Ovary (tissue), 3 donors: Measurements from ENCODE around the gene RNASEH2A.

ENCODE experiments used
- EP300 ChIP-seq: sonication (generic); formaldehyde crosslinking; IDR thresholded peaks from one replicate; pipeline ENCODE4 v1.6.1; 2017; ENCODE audit warnings: antibody characterized with exemption
- POLR2A ChIP-seq: fragments of 450-650 bp; IDR thresholded peaks from one replicate; pipeline ENCODE4 v1.6.1; 2017; ENCODE audit warnings: antibody characterized with exemption, mild to moderate bottlenecking, moderate library complexity
- TF ChIP-seq, protein P1 (sequence below), 3 donors: fragments of 450-650 bp in 2 of 3; fragments of 200-600 bp in 1 of 3; IDR thresholded peaks; one replicate each; pipeline versions ENCODE4 v1.5.1 to v1.8.0; 2016 to 2022; ENCODE audit warnings: antibody characterized with exemption in 3 of 3, mild to moderate bottlenecking in 1 of 3
- donor health status: DM: no; HTN: no; CAD: no.

DNA sequence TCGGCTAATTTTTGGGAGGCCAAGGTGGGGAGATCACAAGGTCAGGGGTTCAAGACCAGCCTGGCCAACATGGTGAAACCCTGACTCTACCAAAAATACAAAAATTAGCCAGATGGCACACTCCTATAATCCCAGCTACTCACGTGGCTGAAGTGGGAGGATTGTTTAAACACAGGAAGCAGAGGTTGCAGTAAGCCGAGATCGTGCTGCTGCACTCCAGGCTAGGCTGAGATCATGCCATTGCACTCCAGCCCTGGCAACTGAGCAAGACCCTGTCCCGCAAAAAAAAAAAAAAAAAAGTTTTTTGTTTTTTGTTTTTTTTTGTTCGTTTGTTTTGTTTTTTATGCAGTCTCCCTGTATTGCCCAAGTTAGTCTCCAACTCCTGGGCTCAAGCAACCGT lies 53.2 kb downstream of the RNASEH2A start:
- TF ChIP-seq EP300 (no peak), POLR2A (no peak)
- TF ChIP-seq, protein P1, sequence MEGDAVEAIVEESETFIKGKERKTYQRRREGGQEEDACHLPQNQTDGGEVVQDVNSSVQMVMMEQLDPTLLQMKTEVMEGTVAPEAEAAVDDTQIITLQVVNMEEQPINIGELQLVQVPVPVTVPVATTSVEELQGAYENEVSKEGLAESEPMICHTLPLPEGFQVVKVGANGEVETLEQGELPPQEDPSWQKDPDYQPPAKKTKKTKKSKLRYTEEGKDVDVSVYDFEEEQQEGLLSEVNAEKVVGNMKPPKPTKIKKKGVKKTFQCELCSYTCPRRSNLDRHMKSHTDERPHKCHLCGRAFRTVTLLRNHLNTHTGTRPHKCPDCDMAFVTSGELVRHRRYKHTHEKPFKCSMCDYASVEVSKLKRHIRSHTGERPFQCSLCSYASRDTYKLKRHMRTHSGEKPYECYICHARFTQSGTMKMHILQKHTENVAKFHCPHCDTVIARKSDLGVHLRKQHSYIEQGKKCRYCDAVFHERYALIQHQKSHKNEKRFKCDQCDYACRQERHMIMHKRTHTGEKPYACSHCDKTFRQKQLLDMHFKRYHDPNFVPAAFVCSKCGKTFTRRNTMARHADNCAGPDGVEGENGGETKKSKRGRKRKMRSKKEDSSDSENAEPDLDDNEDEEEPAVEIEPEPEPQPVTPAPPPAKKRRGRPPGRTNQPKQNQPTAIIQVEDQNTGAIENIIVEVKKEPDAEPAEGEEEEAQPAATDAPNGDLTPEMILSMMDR (IDR thresholded peaks at IDR 0.05), result no peak
